Subcutaneous abdominal adipose tissue (tissue), 5 donors: ENCODE data around the gene FTH1.

ENCODE experiments used
- H3K27ac ChIP-seq: one replicate; pipeline ENCODE4 v1.7.0; 2013; ENCODE audit warnings: low read depth, mild to moderate bottlenecking, inconsistent platforms, low read length, moderate library complexity
- H3K27me3 ChIP-seq, 5 donors: one replicate each; pipeline ENCODE4 v1.7.0; 2013; ENCODE audit warnings: low read length in 5 of 5, inconsistent platforms in 1 of 5; ENCODE audit not compliant: control insufficient read depth in 5 of 5, insufficient read depth in 4 of 5
- H3K36me3 ChIP-seq, 5 donors: one replicate each; pipeline ENCODE4 v1.7.0; 2013; ENCODE audit warnings: low read length in 5 of 5; ENCODE audit not compliant: control insufficient read depth in 5 of 5, insufficient read depth in 5 of 5
- H3K4me1 ChIP-seq, 5 donors: one replicate each; pipeline ENCODE4 v1.7.0; 2013; ENCODE audit warnings: low read length in 5 of 5, mild to moderate bottlenecking in 3 of 5, moderate library complexity in 1 of 5; ENCODE audit not compliant: control insufficient read depth in 5 of 5, insufficient read depth in 5 of 5
- H3K4me3 ChIP-seq, 5 donors: one replicate each; pipeline ENCODE4 v1.7.0; 2013; ENCODE audit warnings: low read length in 5 of 5, low read depth in 1 of 5
- H3K9ac ChIP-seq, 5 donors: one replicate each; pipeline ENCODE4 v1.7.0; 2013; ENCODE audit warnings: low read length in 5 of 5, mild to moderate bottlenecking in 4 of 5, moderate library complexity in 3 of 5
- H3K9me3 ChIP-seq, 5 donors: one replicate each; pipeline ENCODE4 v1.7.0; 2013; ENCODE audit warnings: low read length in 5 of 5; ENCODE audit not compliant: control insufficient read depth in 5 of 5
- donor health status: healthy.
- donor health status: healthy.
- donor health status: healthy.
- donor health status: healthy.
- donor health status: healthy.

The FTH1 gene

DNA sequence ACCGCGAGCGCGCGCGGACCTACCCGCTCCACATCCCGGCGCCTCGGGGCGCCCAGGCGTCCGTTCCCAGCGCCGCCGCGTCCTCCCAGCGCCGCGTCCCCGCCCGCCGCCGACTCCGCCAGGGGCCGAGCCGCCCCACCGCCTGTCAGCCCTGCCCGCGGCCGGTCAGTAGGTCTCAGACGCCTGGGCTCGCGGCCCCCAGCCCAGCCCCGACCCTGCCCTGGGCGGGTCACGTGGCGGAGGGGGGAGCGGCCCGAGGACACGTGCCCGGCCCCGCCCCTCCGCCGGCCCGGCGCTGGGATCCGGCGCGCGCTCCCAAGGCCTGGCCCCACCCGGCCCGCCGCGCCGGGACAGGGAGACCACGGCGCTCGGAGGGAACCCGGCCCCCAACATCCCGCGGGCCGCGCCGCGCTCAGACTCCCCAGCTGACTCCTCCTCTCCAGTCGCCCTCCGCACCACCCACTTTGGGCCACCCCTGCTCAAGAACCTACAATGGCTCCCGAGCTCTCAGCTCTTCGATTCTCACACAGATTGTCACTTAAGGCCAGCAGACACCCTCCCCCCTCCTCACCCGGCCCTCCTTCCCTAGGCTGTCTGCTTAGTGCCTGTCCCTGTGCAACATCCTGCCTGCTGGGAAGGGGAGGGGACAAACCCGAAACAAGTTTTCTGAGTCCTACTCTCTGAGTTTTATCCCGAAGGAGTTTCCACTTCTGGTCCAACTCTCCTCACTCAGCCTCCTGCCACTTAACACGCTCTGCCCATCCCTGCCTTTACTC lies 49.9 kb downstream of the FTH1 start, which contains the start of gene RAB3IL1:
TSS of gene RAB3IL1 (minus strand) at position 233 of the 776 bp plus-strand sequence. CDS start at position 34, 199 bp downstream.
- Histone ChIP-seq H3K27me3 (peaks cover 6 to 34% (median 15%) of the 10 kb centered on the region in 5 donors), H3K9ac (peak within 1 kb of the TSS in 4 of 5 donors; percentile 43 to 73 (median 68))

DNA sequence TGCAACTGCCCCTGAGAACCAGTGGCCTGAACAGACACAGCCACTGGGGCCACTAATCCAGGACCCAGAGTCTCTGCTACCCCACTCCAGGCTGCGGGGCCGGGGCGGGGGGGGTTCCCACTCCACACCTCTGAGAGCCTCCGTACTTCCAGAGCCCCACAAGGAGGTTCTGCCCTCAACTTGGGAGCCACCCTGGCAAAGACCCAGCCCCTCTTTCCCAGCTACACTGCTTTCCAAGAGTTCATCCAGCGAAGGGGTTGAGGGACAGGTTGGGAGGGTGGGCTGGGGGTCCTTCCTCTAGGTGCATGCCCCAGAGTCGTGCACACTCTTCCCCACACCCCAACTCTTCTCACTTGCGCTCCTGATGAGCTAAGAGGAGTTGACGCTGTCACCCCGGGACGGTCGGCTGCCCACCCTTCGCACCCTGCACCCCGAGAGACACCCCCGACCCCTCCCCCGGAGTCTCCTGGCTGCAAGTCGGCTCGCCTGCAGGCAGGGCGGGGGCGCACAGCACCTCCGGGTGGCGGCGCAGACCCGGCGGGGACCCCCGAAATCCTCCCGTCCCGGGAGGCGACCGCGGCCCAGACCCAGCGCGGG lies 50.6 kb downstream of the FTH1 start:
- H3K27me3 ChIP-seq: peaks cover 6 to 34% (median 15%) of the 10 kb centered on the region in 5 donors
- peak overlapping the region in 3 of 5 donors; percentile 66 to 73 (median 70) for H3K9ac ChIP-seq
- H3K4me3 ChIP-seq: peak overlapping the region; percentile 63 to 73 (median 67)
- H3K4me1 ChIP-seq: peaks cover 7 to 83% (median 66%) of the 10 kb centered on the region in 5 donors
- no peaks in the 10 kb centered on the region for H3K36me3 ChIP-seq
- H3K9me3 ChIP-seq: no peaks in the 10 kb centered on the region
- H3K27ac ChIP-seq: peak overlapping the region; percentile 23

More for the DNA sequence above, 49.9 kb downstream of the FTH1 start, which contains the start of gene RAB3IL1:
- Histone ChIP-seq H3K4me1 (peaks cover 7 to 83% (median 59%) of the 10 kb centered on the region in 5 donors), H3K36me3 (no peaks in the 10 kb centered on the region), H3K27ac (peak within 1 kb of the TSS; percentile 60), H3K9me3 (no peaks in the 10 kb centered on the region), H3K4me3 (peak within 1 kb of the TSS; percentile 63 to 73 (median 67))

DNA sequence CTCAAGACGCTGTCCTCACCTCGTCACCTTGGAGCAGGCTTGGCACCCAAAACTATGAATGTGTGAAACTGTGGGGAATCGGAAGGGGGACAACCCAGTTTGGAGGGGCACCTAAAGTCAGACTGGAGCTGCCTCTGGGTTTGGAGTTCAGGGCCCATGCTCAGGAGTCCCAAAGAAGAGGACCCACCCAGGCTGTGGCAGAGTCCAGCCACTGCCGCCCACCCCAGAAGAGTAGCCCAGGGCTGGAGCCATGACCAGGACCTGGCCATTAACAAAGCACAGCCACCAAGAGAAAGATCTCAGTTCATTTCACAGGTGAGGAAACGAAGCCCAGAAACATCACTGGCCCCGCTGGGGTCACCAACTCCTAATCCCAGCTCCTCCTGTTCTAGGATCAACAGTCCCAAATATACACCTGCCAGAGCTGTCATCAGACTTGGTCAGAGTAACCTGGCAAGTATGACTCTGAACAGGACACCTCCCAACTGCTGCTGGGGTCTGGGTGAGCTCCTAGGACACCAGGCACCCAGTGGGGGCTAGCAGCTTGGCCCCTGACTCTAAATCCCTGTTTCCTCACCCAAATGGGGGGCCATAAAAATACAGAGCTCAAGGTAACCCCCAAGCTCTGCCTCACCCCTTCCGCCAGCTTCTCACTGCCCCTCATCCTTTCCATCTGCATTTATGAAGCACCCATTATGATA lies 52.8 kb downstream of the FTH1 start:
- H3K27me3 ChIP-seq: peaks cover 2 to 25% (median 12%) of the 10 kb centered on the region in 5 donors
- no peak overlapping the region for H3K27ac ChIP-seq
- no peaks in the 10 kb centered on the region for H3K9me3 ChIP-seq
- no peaks in the 10 kb centered on the region for H3K36me3 ChIP-seq
- H3K4me3 ChIP-seq: peak overlapping the region in 2 of 5 donors; percentile 2 to 34
- H3K9ac ChIP-seq: no peak overlapping the region
- H3K4me1 ChIP-seq: peaks cover 13 to 90% (median 81%) of the 10 kb centered on the region in 5 donors
